GM12801 (cell line): ENCODE results near the gene PRKG2.

Experiments
- TF ChIP-seq, protein P1 (sequence below): IDR thresholded peaks from one replicate; pipeline ENCODE4 v1.5.1; 2011; ENCODE audit warnings: control low read depth; ENCODE audit not compliant: insufficient read length; ENCODE audit errors: extremely low read depth

The PRKG2 gene

DNA sequence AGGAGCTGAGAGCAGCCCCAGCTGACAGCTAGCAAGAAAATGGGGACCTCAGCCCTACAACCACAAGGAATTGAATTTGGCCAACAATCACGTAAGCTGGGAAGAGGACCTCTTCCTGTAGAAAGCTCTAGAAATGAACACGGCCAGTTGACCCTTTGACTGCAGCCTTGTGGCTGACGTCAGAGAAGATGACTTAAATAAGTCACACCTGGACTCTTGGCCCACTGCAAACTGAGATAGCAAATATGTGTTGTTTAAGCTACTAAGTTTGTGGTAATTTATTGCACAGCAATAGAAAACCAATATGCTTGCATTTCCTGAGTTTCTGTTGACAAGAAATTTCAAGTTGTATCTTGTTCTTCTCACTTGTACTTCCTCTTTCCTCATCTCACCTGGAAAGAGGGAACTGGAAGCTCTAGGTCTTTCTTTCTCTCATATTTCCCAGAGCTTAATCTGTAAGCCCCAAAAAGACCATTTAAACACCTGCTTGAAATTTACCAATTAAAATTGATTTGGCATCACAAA, 18.8 kb downstream of the PRKG2 start:
- TF ChIP-seq, protein P1, sequence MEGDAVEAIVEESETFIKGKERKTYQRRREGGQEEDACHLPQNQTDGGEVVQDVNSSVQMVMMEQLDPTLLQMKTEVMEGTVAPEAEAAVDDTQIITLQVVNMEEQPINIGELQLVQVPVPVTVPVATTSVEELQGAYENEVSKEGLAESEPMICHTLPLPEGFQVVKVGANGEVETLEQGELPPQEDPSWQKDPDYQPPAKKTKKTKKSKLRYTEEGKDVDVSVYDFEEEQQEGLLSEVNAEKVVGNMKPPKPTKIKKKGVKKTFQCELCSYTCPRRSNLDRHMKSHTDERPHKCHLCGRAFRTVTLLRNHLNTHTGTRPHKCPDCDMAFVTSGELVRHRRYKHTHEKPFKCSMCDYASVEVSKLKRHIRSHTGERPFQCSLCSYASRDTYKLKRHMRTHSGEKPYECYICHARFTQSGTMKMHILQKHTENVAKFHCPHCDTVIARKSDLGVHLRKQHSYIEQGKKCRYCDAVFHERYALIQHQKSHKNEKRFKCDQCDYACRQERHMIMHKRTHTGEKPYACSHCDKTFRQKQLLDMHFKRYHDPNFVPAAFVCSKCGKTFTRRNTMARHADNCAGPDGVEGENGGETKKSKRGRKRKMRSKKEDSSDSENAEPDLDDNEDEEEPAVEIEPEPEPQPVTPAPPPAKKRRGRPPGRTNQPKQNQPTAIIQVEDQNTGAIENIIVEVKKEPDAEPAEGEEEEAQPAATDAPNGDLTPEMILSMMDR: no peak

DNA sequence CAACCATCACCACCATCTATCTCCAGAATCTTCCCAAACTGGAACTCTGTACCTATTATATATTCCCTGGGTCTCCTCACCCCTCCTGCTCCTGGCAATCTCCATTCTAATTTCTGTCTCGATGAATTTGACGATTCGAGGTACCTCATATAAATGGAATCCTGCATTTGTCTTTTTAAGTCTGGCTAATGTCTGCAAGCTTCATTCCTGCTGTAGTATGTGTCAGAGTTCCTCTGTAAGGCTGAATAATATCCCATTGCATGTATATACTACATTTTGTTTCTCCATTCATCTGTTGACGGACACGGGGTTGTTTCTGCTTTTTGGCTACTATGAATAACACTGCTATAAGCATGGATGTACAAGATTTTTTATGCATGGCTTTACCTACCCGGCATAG, 19.5 kb downstream of the PRKG2 start:
- TF ChIP-seq, protein P1: no peak

DNA sequence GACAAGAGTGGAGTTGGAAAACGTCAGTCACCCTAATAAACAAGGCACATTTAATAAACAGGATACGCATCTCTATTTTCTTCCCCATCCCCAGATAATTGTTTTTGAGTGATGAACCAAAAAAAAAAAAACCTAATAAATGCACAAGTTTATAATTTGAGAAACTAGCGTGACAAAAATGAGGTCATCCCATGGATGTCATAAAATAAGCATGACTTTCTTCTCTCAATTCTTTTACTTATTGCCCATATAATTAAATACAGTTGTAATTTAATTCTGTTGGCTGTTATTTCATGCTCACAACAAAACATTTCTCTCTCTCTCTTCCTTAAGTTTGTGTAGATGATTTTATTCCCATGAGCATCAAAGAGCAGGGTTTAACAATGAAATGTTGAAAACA, 20.7 kb downstream of the PRKG2 start:
- TF ChIP-seq, protein P1: no peak

- TF ChIP-seq, protein P1: no peak
Observed at GRCh38 chr4:81180916-81181315, 34.1 kb downstream of the PRKG2 start.

DNA sequence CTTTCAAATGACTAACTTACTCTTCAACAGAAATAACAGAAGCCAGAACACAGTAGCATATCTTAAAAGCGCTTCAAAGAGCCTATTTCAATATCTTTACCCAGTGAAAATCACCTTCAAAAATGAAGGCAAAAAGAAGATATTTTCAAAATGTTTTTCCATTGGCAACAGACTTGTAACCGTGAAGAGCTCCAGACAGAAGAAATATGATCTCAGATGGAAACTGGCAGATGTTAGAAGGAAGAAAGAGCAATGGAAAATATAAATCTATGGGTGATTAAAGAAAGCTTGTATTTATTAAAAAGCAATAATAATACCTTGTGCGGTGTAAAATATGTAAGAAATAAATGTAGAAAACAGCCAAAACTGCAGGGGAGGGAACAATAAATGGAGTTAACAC, 35.7 kb downstream of the PRKG2 start:
- TF ChIP-seq, protein P1: no peak

GRCh38 chr4:81173213-81173612, 41.8 kb downstream of the PRKG2 start:
- TF ChIP-seq, protein P1: no peak

DNA sequence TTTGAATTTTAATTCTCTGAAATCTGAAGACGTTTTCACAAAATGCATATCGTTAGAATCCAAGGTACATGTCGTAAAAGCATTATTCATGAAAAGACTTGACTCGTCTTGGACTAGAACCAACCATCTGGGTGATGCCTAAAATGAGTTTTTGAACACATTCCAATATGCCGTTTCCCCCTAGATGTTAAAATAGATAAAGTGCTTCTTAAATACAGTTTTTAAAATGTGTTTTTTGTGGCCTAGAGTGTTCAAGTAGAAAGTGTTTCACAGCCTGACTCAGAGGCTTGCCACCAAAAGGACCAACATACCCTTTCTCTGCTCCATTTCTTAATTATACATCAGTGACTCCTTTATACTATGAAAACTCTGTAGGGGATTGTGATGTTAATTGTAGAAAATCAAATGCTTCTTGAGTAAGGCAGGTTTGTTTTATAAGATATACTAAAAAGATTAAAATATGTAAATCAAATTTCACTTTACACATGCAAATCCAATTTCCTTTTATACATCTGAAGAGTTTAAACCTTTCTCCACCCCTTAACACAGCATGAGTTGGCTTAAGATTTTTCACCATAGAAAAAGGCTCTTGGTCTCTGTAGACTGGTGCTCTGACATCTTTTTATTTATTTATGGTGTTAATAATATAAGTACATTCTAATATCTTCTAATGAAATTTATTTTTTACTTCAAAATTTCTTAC, 48.4 kb downstream of the PRKG2 start:
- TF ChIP-seq, protein P1: no peak
